Fibroblast of mammary gland (primary cell): Measurements from ENCODE around the gene COL2A1.

Experiments used
- DNase-seq: peaks from one replicate; pipeline ENCODE4 v3.0.0-alpha.2; 2010; ENCODE audit warnings: low read depth
- H3K4me3 ChIP-seq: 2 replicates; pipeline ENCODE4 v1.5.1; 2011; ENCODE audit warnings: low read depth, mild to moderate bottlenecking, low read length, moderate library complexity; ENCODE audit not compliant: control insufficient read depth
- CTCF ChIP-seq: conservative IDR thresholded peaks from 2 replicates; pipeline ENCODE4 v1.5.1; 2011; ENCODE audit warnings: low read depth, low read length, inconsistent platforms; ENCODE audit not compliant: control insufficient read depth, insufficient read depth

The COL2A1 gene

GRCh38 chr12:48008349-48008748 lies 4.1 kb upstream of the COL2A1 start:
- H3K4me3 ChIP-seq: no peak overlapping the region
- no peak for TF ChIP-seq CTCF
- DNase-seq: no peak

GRCh38 chr12:48007206-48007605 lies 2.9 kb upstream of the COL2A1 start:
- H3K4me3 ChIP-seq: no peak overlapping the region
- no peak for TF ChIP-seq CTCF
- no peak for DNase-seq

- DNase-seq: no peak
- TF ChIP-seq CTCF: no peak
- H3K4me3 ChIP-seq: no peak overlapping the region
Observed at GRCh38 chr12:48005750-48006021, 1.4 kb upstream of the COL2A1 start.

DNA sequence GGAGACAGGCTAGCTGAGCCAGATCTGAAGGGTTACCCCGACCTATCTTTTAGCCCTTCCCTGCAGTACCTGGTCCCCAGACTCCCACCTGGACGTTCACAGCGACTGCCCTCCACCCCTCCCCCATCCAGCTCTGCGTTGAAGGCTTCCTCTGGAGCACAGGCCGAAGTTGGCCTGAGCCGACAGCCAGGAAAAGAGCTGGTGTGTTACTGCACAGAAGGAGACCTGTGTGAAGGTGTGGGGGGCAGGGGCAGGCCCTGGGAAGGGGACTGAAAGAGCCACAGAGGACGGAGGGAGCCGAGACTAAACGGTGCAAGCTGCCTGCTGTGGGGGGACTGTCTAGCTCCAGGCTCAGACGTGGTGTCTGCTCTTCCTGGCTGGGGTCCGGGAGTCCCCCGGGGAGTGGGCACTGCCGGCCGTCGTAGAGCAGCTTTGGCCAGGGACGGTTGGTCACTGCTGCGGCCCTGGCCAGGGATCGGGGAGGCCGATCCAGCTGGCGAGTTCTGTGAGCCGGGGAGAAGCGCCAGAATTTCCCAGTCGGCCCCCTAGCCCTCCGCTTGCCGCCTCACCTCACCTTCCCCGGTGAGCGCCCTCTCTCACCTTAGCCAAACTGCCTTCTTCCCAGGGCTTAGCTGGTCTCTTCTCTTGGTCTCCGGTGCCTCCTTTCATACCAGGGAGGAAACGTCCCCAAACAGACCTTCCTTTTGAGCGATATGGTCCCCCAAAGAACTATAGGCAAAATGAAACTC lies 899 bp upstream of the COL2A1 start:
- H3K4me3 ChIP-seq: no peak overlapping the region
- no peak for DNase-seq
- TF ChIP-seq CTCF: no peak

- no peak for TF ChIP-seq CTCF
- no peak for DNase-seq
- no peak overlapping the region for H3K4me3 ChIP-seq
Observed at GRCh38 chr12:48003226-48004052, 837 bp downstream of the COL2A1 start.

GRCh38 chr12:48002773-48003218 lies 1.5 kb downstream of the COL2A1 start:
- no peak for TF ChIP-seq CTCF
- peak; percentile 27 for DNase-seq
- peak overlapping the region; percentile 60 for H3K4me3 ChIP-seq
